HG02678 (cell line): ENCODE measurements around the gene SSTR4.

ENCODE experiments used
- ATAC-seq: cut with Tn5 transposase; IDR thresholded peaks from one replicate; pipeline ENCODE4 v1.9.1; 2021; ENCODE audit warnings: mild to moderate bottlenecking, moderate library complexity; ENCODE audit not compliant: unreplicated experiment

Gene SSTR4

GRCh38 chr20:23063168-23063567 lies 28.1 kb downstream of the SSTR4 start:
- no peak for ATAC-seq

GRCh38 chr20:23063581-23063980 lies 28.5 kb downstream of the SSTR4 start:
- ATAC-seq = no peak

GRCh38 chr20:23065266-23066201 lies 30.4 kb downstream of the SSTR4 start:
- no peak for ATAC-seq

GRCh38 chr20:23066772-23067171 lies 31.7 kb downstream of the SSTR4 start:
- no peak for ATAC-seq

- no peak for ATAC-seq
Measured at GRCh38 chr20:23068283-23068682, 33.2 kb downstream of the SSTR4 start.

- no peak for ATAC-seq
Measured at GRCh38 chr20:23069108-23069507, 34.0 kb downstream of the SSTR4 start.

- ATAC-seq = no peak
Measured at GRCh38 chr20:23071398-23071797, 36.3 kb downstream of the SSTR4 start.

- ATAC-seq = no peak
Measured at GRCh38 chr20:23071996-23072395, 36.9 kb downstream of the SSTR4 start.

GRCh38 chr20:23072892-23073586 lies 37.9 kb downstream of the SSTR4 start:
- ATAC-seq = no peak

- ATAC-seq = no peak
Measured at GRCh38 chr20:23074052-23074451, 38.9 kb downstream of the SSTR4 start.

GRCh38 chr20:23077277-23077676 lies 42.2 kb downstream of the SSTR4 start:
- ATAC-seq = no peak

GRCh38 chr20:23078351-23079015 lies 43.4 kb downstream of the SSTR4 start:
- ATAC-seq = no peak

GRCh38 chr20:23079016-23079351 lies 43.9 kb downstream of the SSTR4 start:
- no peak for ATAC-seq

- no peak for ATAC-seq
Measured at GRCh38 chr20:23079926-23080325, 44.8 kb downstream of the SSTR4 start.

- ATAC-seq = no peak
Measured at GRCh38 chr20:23080521-23080920, 45.4 kb downstream of the SSTR4 start.

- ATAC-seq = no peak
Measured at GRCh38 chr20:23081263-23081819, 46.2 kb downstream of the SSTR4 start.

- ATAC-seq = no peak
Measured at GRCh38 chr20:23082846-23083552, 47.9 kb downstream of the SSTR4 start.

- no peak for ATAC-seq
Measured at GRCh38 chr20:23083553-23084220, 48.6 kb downstream of the SSTR4 start.

- no peak for ATAC-seq
Measured at GRCh38 chr20:23084282-23084844, 49.3 kb downstream of the SSTR4 start.

GRCh38 chr20:23084845-23085365 lies 49.8 kb downstream of the SSTR4 start:
- ATAC-seq = no peak
